ENCODE data around the gene RIMS4. TPM values are rescaled to one million over a fixed set of nuclear protein-coding genes. Genes with fewer than 3 reads are reported as not detected.

RIMS4 gene
- total RNA-seq, 1 experiment from 2014 or later: 16.3 TPM

GRCh38 chr20:44772636-44773035 lies 37.7 kb downstream of the RIMS4 start:
- H3K79me1 ChIP-seq (ENCODE audit: insufficient read depth, low read depth, low read length, poor library complexity, severe bottlenecking): no peaks in the 10 kb centered on the region
- H2BK12ac ChIP-seq (ENCODE audit: insufficient read length, low read depth, low read length): no peak overlapping the region
- H3K9ac ChIP-seq (ENCODE audit: extremely low read depth, insufficient read length, low read length): no peak overlapping the region
- WGBS (ENCODE audit: extremely low coverage, insufficient read length, low lambda C conversion rate): no CpG with 5 or more reads among the region's 8 CpGs
- no peak overlapping the region for H3K27ac Mint-ChIP-seq
- H4K5ac ChIP-seq (ENCODE audit: insufficient read length, low read depth, low read length): no peak overlapping the region
- H3K4me1 Mint-ChIP-seq: peaks cover 5 to 8% of the 10 kb centered on the region in 2 experiments; a peak in 3 of 4 replicates
- no peak overlapping the region for H3K23ac ChIP-seq (ENCODE audit: insufficient read length, low read depth, low read length)
- no peaks in the 10 kb centered on the region for H3K9me3 ChIP-seq (ENCODE audit: control insufficient read depth, low read depth, low read length)
- DNase-seq: no peak
- peak overlapping the region; percentile 41; the same call in 1 of the 2 replicates for H3K14ac ChIP-seq (ENCODE audit: insufficient read depth, low read length)
- no peak overlapping the region for H3K56ac ChIP-seq (ENCODE audit: insufficient read length, low read depth, low read length)
- no peak overlapping the region for H4K8ac ChIP-seq (replicated peaks; ENCODE audit: insufficient read length, low read depth, low read length)
- no peaks in the 10 kb centered on the region for H3K9me3 Mint-ChIP-seq
- TF ChIP-seq CTCF (conservative IDR thresholded peaks at IDR 0.05): no peak
- no peaks in the 10 kb centered on the region for H3K27me3 ChIP-seq (ENCODE audit: insufficient read depth, low read length)
- 0 out of 2 replicates have a peak, but pooled peaks cover 2% of the 10 kb centered on the region for H3K4me1 ChIP-seq (ENCODE audit: insufficient read depth, low read length)
- H2BK120ac ChIP-seq (ENCODE audit: low read depth, low read length, poor library complexity, severe bottlenecking): no peak overlapping the region
- no peaks in the 10 kb centered on the region for H3K23me2 ChIP-seq (ENCODE audit: insufficient read length, low read depth, low read length, poor library complexity, severe bottlenecking)
- no peak overlapping the region for H3K27ac ChIP-seq (ENCODE audit: insufficient read length, low read depth, low read length)
- no peak overlapping the region for H2AK5ac ChIP-seq (ENCODE audit: insufficient read length, low read length)
- no peak overlapping the region for H2BK20ac ChIP-seq (ENCODE audit: low read depth, low read length, poor library complexity, severe bottlenecking)
- H3K18ac ChIP-seq (ENCODE audit: insufficient read length, low read depth, low read length): no peak overlapping the region
- no peaks in the 10 kb centered on the region for H3K79me2 ChIP-seq (ENCODE audit: insufficient read depth, low read length)
- H2AFZ ChIP-seq (ENCODE audit: low read length): no peak overlapping the region
- no peak overlapping the region for H3K4ac ChIP-seq (ENCODE audit: low read depth, low read length)
- H3K4me2 ChIP-seq (ENCODE audit: insufficient read depth, insufficient read length, low read length): no peak overlapping the region
- H2BK5ac ChIP-seq (ENCODE audit: insufficient read length, low read length): no peak overlapping the region
- H3K36me3 Mint-ChIP-seq (ENCODE audit: insufficient read depth in 1 of 3, low read depth in 3 of 3): peaks cover 0 to 7% (median 0%) of the 10 kb centered on the region in 3 experiments; a peak in 2 of 7 replicates
- no peak overlapping the region for H3K4me3 Mint-ChIP-seq
- no peaks in the 10 kb centered on the region for H4K20me1 ChIP-seq (ENCODE audit: control insufficient read depth, insufficient read depth, insufficient read length)
- peaks cover 1% of the 10 kb centered on the region; the same call in 1 of the 2 replicates for H3K27me3 Mint-ChIP-seq (ENCODE audit: low read depth)
- H3T11ph ChIP-seq (ENCODE audit: low read length): no peak overlapping the region
- no peak overlapping the region for H2BK15ac ChIP-seq (ENCODE audit: low read depth, low read length)
- no peak overlapping the region for H4K91ac ChIP-seq (ENCODE audit: insufficient read length, low read depth, low read length)

All from H9 (cell line).